GM23338 (cell line): Measurements from ENCODE around the gene GON7. TPM values are rescaled to one million over a fixed set of nuclear protein-coding genes. Genes with fewer than 3 reads are reported as not detected.

ENCODE experiments used
- ATAC-seq: fragments of 200-7000 bp; cut with Tn5 transposase; 3 replicates; pipeline ENCODE4 v1.9.1; 2020
- DNase-seq: peaks from one replicate; pipeline ENCODE4 v3.0.0-alpha.2; 2015; ENCODE audit warnings: low spot score
- H2AFZ ChIP-seq: fragments of 200-600 bp; sonication (generic); 2 replicates; pipeline ENCODE4 v1.8.0; 2016; ENCODE audit warnings: antibody characterized with exemption, mild to moderate bottlenecking, moderate library complexity
- H3F3A ChIP-seq: fragments of 200-600 bp; sonication (generic); replicated peaks from 2 replicates; pipeline ENCODE4 v1.8.0; 2017; ENCODE audit warnings: antibody characterized with exemption, mixed run types, low read depth
- H3K27ac ChIP-seq: fragments of 200-600 bp; sonication (generic); 2 replicates; pipeline ENCODE4 v1.6.1; 2016; ENCODE audit warnings: low read depth
- H3K27me3 ChIP-seq: fragments of 200-600 bp; sonication (generic); 2 replicates; pipeline ENCODE4 v1.8.0; 2016; ENCODE audit warnings: mild to moderate bottlenecking, mixed run types, moderate library complexity; ENCODE audit not compliant: insufficient read depth
- H3K36me3 ChIP-seq: fragments of 200-600 bp; sonication (generic); 2 replicates; pipeline ENCODE4 v1.8.0; 2016; ENCODE audit warnings: mild to moderate bottlenecking; ENCODE audit not compliant: insufficient read depth
- H3K4me1 ChIP-seq: fragments of 200-600 bp; sonication (generic); 2 replicates; pipeline ENCODE4 v1.8.0; 2016; ENCODE audit warnings: mild to moderate bottlenecking, moderate library complexity; ENCODE audit not compliant: insufficient read depth
- H3K4me2 ChIP-seq: fragments of 200-600 bp; sonication (generic); 2 replicates; pipeline ENCODE4 v1.7.1; 2017; ENCODE audit warnings: mixed run types
- H3K4me3 ChIP-seq: fragments of 200-600 bp; sonication (generic); 2 replicates; pipeline ENCODE4 v1.6.1; 2016; ENCODE audit warnings: mixed run types
- H3K79me2 ChIP-seq: fragments of 200-600 bp; sonication (generic); replicated peaks from 2 replicates; pipeline ENCODE4 v1.8.0; 2017; ENCODE audit warnings: mild to moderate bottlenecking; ENCODE audit not compliant: insufficient read depth
- H3K9me2 ChIP-seq: fragments of 200-600 bp; sonication (generic); 2 replicates; pipeline ENCODE4 v1.8.0; 2017; ENCODE audit not compliant: insufficient read depth
- H4K20me1 ChIP-seq: fragments of 200-600 bp; sonication (generic); replicated peaks from 2 replicates; pipeline ENCODE4 v1.8.0; 2017; ENCODE audit warnings: mild to moderate bottlenecking; ENCODE audit not compliant: insufficient read depth
- H3K27ac Mint-ChIP-seq: 2 replicates; pipeline ENCODE4 v1.8.0; 2020; ENCODE audit warnings: inconsistent platforms, mild to moderate bottlenecking, moderate library complexity, mixed read lengths
- H3K27me3 Mint-ChIP-seq: 3 replicates; pipeline ENCODE4 v1.8.0; 2022; ENCODE audit warnings: low read depth, mild to moderate bottlenecking, moderate library complexity, mixed read lengths, inconsistent platforms; ENCODE audit not compliant: insufficient read depth, poor library complexity
- H3K36me3 Mint-ChIP-seq: 3 replicates; pipeline ENCODE4 v1.8.0; 2021; ENCODE audit warnings: low read depth, mild to moderate bottlenecking, inconsistent platforms, moderate library complexity, mixed read lengths
- H3K4me1 Mint-ChIP-seq: 3 replicates; pipeline ENCODE4 v1.8.0; 2020; ENCODE audit warnings: mild to moderate bottlenecking, inconsistent platforms, mixed read lengths
- H3K4me3 Mint-ChIP-seq: 3 replicates; pipeline ENCODE4 v1.8.0; 2021; ENCODE audit warnings: moderate library complexity, mild to moderate bottlenecking, inconsistent platforms, mixed read lengths
- H3K9me3 Mint-ChIP-seq: 3 replicates; pipeline ENCODE4 v1.8.0; 2020; ENCODE audit warnings: moderate library complexity, mild to moderate bottlenecking, inconsistent platforms, mixed read lengths
- CREB1 ChIP-seq: fragments of 250-450 bp; sonication (Bioruptor Pico); IDR thresholded peaks from 2 replicates; pipeline ENCODE4 v1.5.0; 2020; ENCODE audit warnings: low read depth, mild to moderate bottlenecking, moderate library complexity
- EZH2 ChIP-seq: fragments of 200-600 bp; sonication (generic); IDR thresholded peaks from one replicate; pipeline ENCODE4 v1.8.0; 2017; ENCODE audit warnings: antibody characterized with exemption, mild to moderate bottlenecking, low read depth; ENCODE audit not compliant: unreplicated experiment
- EZH2phosphoT487 ChIP-seq: fragments of 200-600 bp; sonication (generic); IDR thresholded peaks from one replicate; pipeline ENCODE4 v1.8.1; 2018; ENCODE audit warnings: antibody characterized with exemption; ENCODE audit not compliant: unreplicated experiment
- JUNB ChIP-seq: IDR thresholded peaks from one replicate; pipeline ENCODE4 v1.6.1; 2016; ENCODE audit warnings: antibody characterized with exemption; ENCODE audit not compliant: unreplicated experiment
- NANOG ChIP-seq: IDR thresholded peaks from 2 replicates; pipeline ENCODE4 v1.6.1; 2016; ENCODE audit warnings: antibody characterized with exemption, borderline replicate concordance
- POLR2AphosphoS5 ChIP-seq: IDR thresholded peaks from 2 replicates; pipeline ENCODE4 v1.6.1; 2016; ENCODE audit warnings: antibody characterized with exemption, low read depth
- STAT1 ChIP-seq: IDR thresholded peaks from one replicate; pipeline ENCODE4 v1.6.1; 2016; ENCODE audit warnings: antibody characterized with exemption; ENCODE audit not compliant: unreplicated experiment
- ZNF114 ChIP-seq: fragments of 250-450 bp; sonication (Bioruptor Pico); IDR thresholded peaks from 2 replicates; pipeline ENCODE4 v1.5.0; 2020; ENCODE audit warnings: mild to moderate bottlenecking, moderate library complexity
- ZNF331 ChIP-seq: fragments of 250-450 bp; sonication (Bioruptor Pico); IDR thresholded peaks from 2 replicates; pipeline ENCODE4 v1.5.0; 2020; ENCODE audit warnings: low read depth, mild to moderate bottlenecking, moderate library complexity
- ZNF462 ChIP-seq: fragments of 250-450 bp; sonication (Bioruptor Pico); IDR thresholded peaks from 2 replicates; pipeline ENCODE4 v1.5.0; 2020; ENCODE audit warnings: mild to moderate bottlenecking, moderate library complexity
- polyA plus RNA-seq: library from polyadenylated mRNA; unstranded; fragments of >200 nt; fragmentation: Nextera tagmentation; extraction: Ambion mirVana; gene quantifications from 2 replicates; pipeline ENCODE4 v1.2.1, GENCODE V29; 2016
- total RNA-seq: library from RNA; depleted of rRNA; stranded (reverse); fragments of >200 nt; shearing (Covaris generic); gene quantifications from 2 replicates; pipeline ENCODE4 v1.2.3, GENCODE V29; 2014
- TF ChIP-seq, protein P1 (sequence below): IDR thresholded peaks from one replicate; pipeline ENCODE4 v1.6.1; 2018; ENCODE audit warnings: antibody characterized with exemption; ENCODE audit not compliant: unreplicated experiment
- TF ChIP-seq, protein P2 (sequence below), 2 experiments: fragments of 200-600 bp in 1 of 2; sonication (generic) in 1 of 2; conservative IDR thresholded peaks; 2 replicates each; pipeline versions ENCODE4 v1.5.1 to v1.6.1; 2016 to 2017; ENCODE audit warnings: antibody characterized with exemption in 2 of 2, low read depth in 2 of 2, mild to moderate bottlenecking in 2 of 2, moderate library complexity in 1 of 2
- TF ChIP-seq, protein P3 (sequence below): IDR thresholded peaks from 2 replicates; pipeline ENCODE4 v1.6.1; 2016; ENCODE audit warnings: antibody characterized with exemption

The GON7 gene
- total and polyA plus RNA-seq, 2 experiments from 2014 or later, result 12.8 to 16.6 TPM

- Histone ChIP-seq H3K4me2 (no peak overlapping the region), H3K9me2 (no peaks in the 10 kb centered on the region), H2AFZ (no peak overlapping the region), H3F3A (no peaks in the 10 kb centered on the region), H3K4me1 (no peaks in the 10 kb centered on the region), H3K4me3 (no peak overlapping the region), H3K27ac (no peak overlapping the region), H3K36me3 (peaks cover 19% of the 10 kb centered on the region), H3K79me2 (no peaks in the 10 kb centered on the region), H4K20me1 (no peaks in the 10 kb centered on the region), H3K27me3 (no peaks in the 10 kb centered on the region)
- H3K27ac Mint-ChIP-seq, result no peak overlapping the region
- peaks cover 4% of the 10 kb centered on the region for H3K27me3 Mint-ChIP-seq
- no peaks in the 10 kb centered on the region for H3K4me1 Mint-ChIP-seq
- DNase-seq, result no peak
- H3K9me3 Mint-ChIP-seq, result no peaks in the 10 kb centered on the region; the same call in 2 of the 3 replicates
- H3K36me3 Mint-ChIP-seq, result peaks cover 52% of the 10 kb centered on the region
- TF ChIP-seq, protein P1, sequence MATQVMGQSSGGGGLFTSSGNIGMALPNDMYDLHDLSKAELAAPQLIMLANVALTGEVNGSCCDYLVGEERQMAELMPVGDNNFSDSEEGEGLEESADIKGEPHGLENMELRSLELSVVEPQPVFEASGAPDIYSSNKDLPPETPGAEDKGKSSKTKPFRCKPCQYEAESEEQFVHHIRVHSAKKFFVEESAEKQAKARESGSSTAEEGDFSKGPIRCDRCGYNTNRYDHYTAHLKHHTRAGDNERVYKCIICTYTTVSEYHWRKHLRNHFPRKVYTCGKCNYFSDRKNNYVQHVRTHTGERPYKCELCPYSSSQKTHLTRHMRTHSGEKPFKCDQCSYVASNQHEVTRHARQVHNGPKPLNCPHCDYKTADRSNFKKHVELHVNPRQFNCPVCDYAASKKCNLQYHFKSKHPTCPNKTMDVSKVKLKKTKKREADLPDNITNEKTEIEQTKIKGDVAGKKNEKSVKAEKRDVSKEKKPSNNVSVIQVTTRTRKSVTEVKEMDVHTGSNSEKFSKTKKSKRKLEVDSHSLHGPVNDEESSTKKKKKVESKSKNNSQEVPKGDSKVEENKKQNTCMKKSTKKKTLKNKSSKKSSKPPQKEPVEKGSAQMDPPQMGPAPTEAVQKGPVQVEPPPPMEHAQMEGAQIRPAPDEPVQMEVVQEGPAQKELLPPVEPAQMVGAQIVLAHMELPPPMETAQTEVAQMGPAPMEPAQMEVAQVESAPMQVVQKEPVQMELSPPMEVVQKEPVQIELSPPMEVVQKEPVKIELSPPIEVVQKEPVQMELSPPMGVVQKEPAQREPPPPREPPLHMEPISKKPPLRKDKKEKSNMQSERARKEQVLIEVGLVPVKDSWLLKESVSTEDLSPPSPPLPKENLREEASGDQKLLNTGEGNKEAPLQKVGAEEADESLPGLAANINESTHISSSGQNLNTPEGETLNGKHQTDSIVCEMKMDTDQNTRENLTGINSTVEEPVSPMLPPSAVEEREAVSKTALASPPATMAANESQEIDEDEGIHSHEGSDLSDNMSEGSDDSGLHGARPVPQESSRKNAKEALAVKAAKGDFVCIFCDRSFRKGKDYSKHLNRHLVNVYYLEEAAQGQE, result no peak
- TF ChIP-seq STAT1 (no peak), ZNF462 (CRISPR knock-in tag) (no peak), ZNF114 (no peak), ZNF331 (CRISPR knock-in tag) (no peak), NANOG (no peak), EZH2phosphoT487 (no peak), POLR2AphosphoS5 (no peak), EZH2 (no peak), JUNB (no peak), CREB1 (CRISPR knock-in tag) (no peak)
- TF ChIP-seq, protein P2, sequence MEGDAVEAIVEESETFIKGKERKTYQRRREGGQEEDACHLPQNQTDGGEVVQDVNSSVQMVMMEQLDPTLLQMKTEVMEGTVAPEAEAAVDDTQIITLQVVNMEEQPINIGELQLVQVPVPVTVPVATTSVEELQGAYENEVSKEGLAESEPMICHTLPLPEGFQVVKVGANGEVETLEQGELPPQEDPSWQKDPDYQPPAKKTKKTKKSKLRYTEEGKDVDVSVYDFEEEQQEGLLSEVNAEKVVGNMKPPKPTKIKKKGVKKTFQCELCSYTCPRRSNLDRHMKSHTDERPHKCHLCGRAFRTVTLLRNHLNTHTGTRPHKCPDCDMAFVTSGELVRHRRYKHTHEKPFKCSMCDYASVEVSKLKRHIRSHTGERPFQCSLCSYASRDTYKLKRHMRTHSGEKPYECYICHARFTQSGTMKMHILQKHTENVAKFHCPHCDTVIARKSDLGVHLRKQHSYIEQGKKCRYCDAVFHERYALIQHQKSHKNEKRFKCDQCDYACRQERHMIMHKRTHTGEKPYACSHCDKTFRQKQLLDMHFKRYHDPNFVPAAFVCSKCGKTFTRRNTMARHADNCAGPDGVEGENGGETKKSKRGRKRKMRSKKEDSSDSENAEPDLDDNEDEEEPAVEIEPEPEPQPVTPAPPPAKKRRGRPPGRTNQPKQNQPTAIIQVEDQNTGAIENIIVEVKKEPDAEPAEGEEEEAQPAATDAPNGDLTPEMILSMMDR (conservative IDR thresholded peaks at IDR 0.05; ENCODE audit: low read depth in 2 of 2), result no peak
- TF ChIP-seq, protein P3, sequence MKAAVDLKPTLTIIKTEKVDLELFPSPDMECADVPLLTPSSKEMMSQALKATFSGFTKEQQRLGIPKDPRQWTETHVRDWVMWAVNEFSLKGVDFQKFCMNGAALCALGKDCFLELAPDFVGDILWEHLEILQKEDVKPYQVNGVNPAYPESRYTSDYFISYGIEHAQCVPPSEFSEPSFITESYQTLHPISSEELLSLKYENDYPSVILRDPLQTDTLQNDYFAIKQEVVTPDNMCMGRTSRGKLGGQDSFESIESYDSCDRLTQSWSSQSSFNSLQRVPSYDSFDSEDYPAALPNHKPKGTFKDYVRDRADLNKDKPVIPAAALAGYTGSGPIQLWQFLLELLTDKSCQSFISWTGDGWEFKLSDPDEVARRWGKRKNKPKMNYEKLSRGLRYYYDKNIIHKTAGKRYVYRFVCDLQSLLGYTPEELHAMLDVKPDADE, result no peak
- no peak for ATAC-seq
- no peak overlapping the region for H3K4me3 Mint-ChIP-seq
These were observed 13.6 kb upstream of the GON7 start for GRCh38 chr14:93220509-93220908.
